ENCODE measurements around the gene PRKN.

- TF ChIP-seq REST (IDR thresholded peaks at IDR 0.05; ENCODE audit: insufficient read depth in 1 of 2, low read depth in 2 of 2, low read length in 1 of 2) = no peak
- TF ChIP-seq CTCF (IDR thresholded peaks at IDR 0.05) = no peak
Observed at GRCh38 chr6:161711938-161712337, 1015.6 kb downstream of the PRKN start.
